PC-9 (cell line): ENCODE results near the gene TMEM131L. TPM values are rescaled to one million over a fixed set of nuclear protein-coding genes. Genes with fewer than 3 reads are reported as not detected.

Source experiments
- BruUV-seq: library from RNA; stranded (reverse); fragments of 400-500 nt; replicated peaks from 2 replicates; lab custom pipeline; 2021; lab: Mats Ljungman, UMichigan
- CTCF ChIA-PET: fragments of 300-600 bp; sonication (Branson Sonifier 250); formaldehyde crosslinking; loops from one replicate; lab custom pipeline; 2022; ENCODE audit warnings: antibody characterized with exemption; lab: Charles Lee
- POLR2A ChIA-PET: fragments of 300-600 bp; sonication (Branson Sonifier 250); formaldehyde crosslinking; loops from one replicate; lab custom pipeline; 2022; ENCODE audit warnings: antibody characterized with exemption; ENCODE audit not compliant: unreplicated experiment; lab: Charles Lee
- DNase-seq, 2 experiments: peaks; one replicate each; pipeline versions ENCODE4 v3.0.0 to v3.0.0-alpha.2; 2015 to 2022; ENCODE audit warnings: mixed read lengths in 1 of 2
- H2AFZ ChIP-seq: fragments of 200-600 bp; sonication (generic); 2 replicates; pipeline ENCODE4 v1.8.1; 2017; ENCODE audit warnings: antibody characterized with exemption
- H3F3A ChIP-seq: fragments of 200-600 bp; sonication (generic); 2 replicates; pipeline ENCODE4 v1.8.1; 2017; ENCODE audit warnings: antibody characterized with exemption, mild to moderate bottlenecking, low read depth; ENCODE audit not compliant: insufficient read depth
- H3K27ac ChIP-seq: fragments of 200-600 bp; sonication (generic); 2 replicates; pipeline ENCODE4 v1.6.1; 2016; ENCODE audit warnings: mixed run types
- H3K27me3 ChIP-seq: fragments of 200-600 bp; sonication (generic); 2 replicates; pipeline ENCODE4 v1.6.1; 2016; ENCODE audit warnings: low read depth, mixed run types; ENCODE audit not compliant: insufficient read depth
- H3K36me3 ChIP-seq: fragments of 200-600 bp; sonication (generic); 2 replicates; pipeline ENCODE4 v1.6.1; 2016; ENCODE audit warnings: low read depth, mixed run types
- H3K4me1 ChIP-seq: fragments of 200-600 bp; sonication (generic); replicated peaks from 2 replicates; pipeline ENCODE4 v1.6.1; 2016; ENCODE audit warnings: mixed run types; ENCODE audit not compliant: insufficient read depth
- H3K4me2 ChIP-seq: fragments of 200-600 bp; sonication (generic); 2 replicates; pipeline ENCODE4 v1.6.1; 2017; ENCODE audit warnings: mixed run types
- H3K4me3 ChIP-seq: fragments of 200-600 bp; sonication (generic); 2 replicates; pipeline ENCODE4 v1.6.1; 2016; ENCODE audit warnings: mixed run types
- H3K79me2 ChIP-seq: fragments of 200-600 bp; sonication (generic); 2 replicates; pipeline ENCODE4 v1.6.1; 2017; ENCODE audit warnings: low read depth, mixed run types
- H3K9me2 ChIP-seq: fragments of 200-600 bp; sonication (generic); 2 replicates; pipeline ENCODE4 v1.8.1; 2017; ENCODE audit warnings: mild to moderate bottlenecking; ENCODE audit not compliant: insufficient read depth
- H3K9me3 ChIP-seq: fragments of 200-600 bp; sonication (generic); 2 replicates; pipeline ENCODE4 v1.8.1; 2016; ENCODE audit warnings: low read depth; ENCODE audit not compliant: insufficient read depth
- H4K20me1 ChIP-seq: fragments of 200-600 bp; sonication (generic); 2 replicates; pipeline ENCODE4 v1.8.1; 2017; ENCODE audit not compliant: insufficient read depth
- EZH2 ChIP-seq: fragments of 200-600 bp; sonication (generic); IDR thresholded peaks from 2 replicates; pipeline ENCODE4 v1.8.0; 2017; ENCODE audit warnings: antibody characterized with exemption, low read depth
- intact Hi-C: fragments of 100-400 bp; cut with micrococcal nuclease; formaldehyde crosslinking; loops from one replicate; pipeline ENCODE4 v1.10.0; 2022; ENCODE audit not compliant: unreplicated experiment
- total RNA-seq: library from RNA; stranded (reverse); gene quantifications from 2 replicates; pipeline ENCODE4 v1.2.3, GENCODE V29; 2021
- TF ChIP-seq, protein P1 (sequence below): fragments of 200-600 bp; sonication (generic); conservative IDR thresholded peaks from 2 replicates; pipeline ENCODE4 v1.6.1; 2017; ENCODE audit warnings: mixed run types, antibody characterized with exemption, mild to moderate bottlenecking, moderate library complexity

Gene TMEM131L
- total RNA-seq, 1 experiment from 2014 or later: 3.8 TPM

DNA sequence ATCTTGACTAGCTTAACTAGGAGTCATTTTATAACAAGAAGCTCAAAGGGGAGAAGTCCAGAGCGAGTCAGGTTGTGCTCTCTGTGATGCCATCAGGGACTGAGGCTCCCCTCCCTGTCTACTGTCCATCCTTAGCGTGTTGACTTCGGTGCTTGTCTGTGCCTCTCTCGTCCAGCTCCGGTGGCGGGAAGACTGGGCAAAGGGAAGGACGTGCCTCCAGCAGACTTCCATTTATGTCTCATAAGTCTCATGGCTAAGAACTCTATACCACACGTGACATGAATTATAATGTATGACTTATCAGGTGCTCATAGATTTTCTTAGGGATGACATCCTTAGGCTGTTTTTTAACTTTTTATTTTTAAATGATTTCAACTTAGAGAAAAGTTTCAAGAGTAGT lies 125.3 kb downstream of the TMEM131L start:
- Histone ChIP-seq H3K4me3 (no peak overlapping the region), H3K4me1 (no peaks in the 10 kb centered on the region), H3K27ac (no peak overlapping the region), H3K79me2 (no peaks in the 10 kb centered on the region), H3K9me3 (no peaks in the 10 kb centered on the region), H2AFZ (no peak overlapping the region), H3K27me3 (no peaks in the 10 kb centered on the region), H3K9me2 (no peaks in the 10 kb centered on the region), H3F3A (no peaks in the 10 kb centered on the region), H3K4me2 (no peak overlapping the region), H3K36me3 (no peaks in the 10 kb centered on the region), H4K20me1 (no peaks in the 10 kb centered on the region)
- TF ChIP-seq, protein P1, sequence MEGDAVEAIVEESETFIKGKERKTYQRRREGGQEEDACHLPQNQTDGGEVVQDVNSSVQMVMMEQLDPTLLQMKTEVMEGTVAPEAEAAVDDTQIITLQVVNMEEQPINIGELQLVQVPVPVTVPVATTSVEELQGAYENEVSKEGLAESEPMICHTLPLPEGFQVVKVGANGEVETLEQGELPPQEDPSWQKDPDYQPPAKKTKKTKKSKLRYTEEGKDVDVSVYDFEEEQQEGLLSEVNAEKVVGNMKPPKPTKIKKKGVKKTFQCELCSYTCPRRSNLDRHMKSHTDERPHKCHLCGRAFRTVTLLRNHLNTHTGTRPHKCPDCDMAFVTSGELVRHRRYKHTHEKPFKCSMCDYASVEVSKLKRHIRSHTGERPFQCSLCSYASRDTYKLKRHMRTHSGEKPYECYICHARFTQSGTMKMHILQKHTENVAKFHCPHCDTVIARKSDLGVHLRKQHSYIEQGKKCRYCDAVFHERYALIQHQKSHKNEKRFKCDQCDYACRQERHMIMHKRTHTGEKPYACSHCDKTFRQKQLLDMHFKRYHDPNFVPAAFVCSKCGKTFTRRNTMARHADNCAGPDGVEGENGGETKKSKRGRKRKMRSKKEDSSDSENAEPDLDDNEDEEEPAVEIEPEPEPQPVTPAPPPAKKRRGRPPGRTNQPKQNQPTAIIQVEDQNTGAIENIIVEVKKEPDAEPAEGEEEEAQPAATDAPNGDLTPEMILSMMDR: no peak
- no peak for TF ChIP-seq EZH2
- DNase-seq: no peak
- CTCF ChIA-PET: interaction anchor here (0.5 kb wide), 1 partner anchor 1004 kb away, joined by 5 read pairs; no protein-coding TSS in a partner anchor
- POLR2A ChIA-PET: no interaction called here
- BruUV-seq: no TSS peak
- intact Hi-C loops: no loop called here

DNA sequence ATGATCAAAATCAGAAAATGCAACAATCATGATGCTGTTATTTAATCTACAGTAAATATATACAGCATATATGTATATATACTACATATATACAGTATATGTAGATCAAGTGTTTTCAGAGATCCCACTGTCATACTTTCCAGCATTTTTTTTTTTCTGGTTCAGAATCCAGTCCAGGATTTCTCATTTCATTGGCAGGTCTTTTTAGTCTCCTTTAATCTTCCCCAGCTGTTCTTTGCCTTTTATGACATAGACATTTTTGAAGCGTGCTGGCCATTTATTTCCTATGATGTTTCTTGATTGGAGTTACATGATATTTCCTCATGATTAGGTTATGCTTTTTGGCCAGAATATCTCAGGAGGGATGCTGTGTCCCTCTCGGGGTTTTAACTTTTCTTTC lies 125.9 kb downstream of the TMEM131L start:
- no peaks in the 10 kb centered on the region for H3K4me1 ChIP-seq
- no peak for DNase-seq
- no peaks in the 10 kb centered on the region for H3K9me3 ChIP-seq
- H3K36me3 ChIP-seq: no peaks in the 10 kb centered on the region
- no peak overlapping the region for H2AFZ ChIP-seq
- ChIA-PET CTCF (no interaction called here), POLR2A (no interaction called here)
- H3K27me3 ChIP-seq: no peaks in the 10 kb centered on the region
- no peak overlapping the region for H3K4me2 ChIP-seq
- no peaks in the 10 kb centered on the region for H3F3A ChIP-seq
- H4K20me1 ChIP-seq: no peaks in the 10 kb centered on the region
- H3K79me2 ChIP-seq: no peaks in the 10 kb centered on the region
- no peak overlapping the region for H3K27ac ChIP-seq
- BruUV-seq: no TSS peak
- intact Hi-C loops: no loop called here
- no peak for TF ChIP-seq EZH2
- TF ChIP-seq, protein P1: no peak
- no peaks in the 10 kb centered on the region for H3K9me2 ChIP-seq
- no peak overlapping the region for H3K4me3 ChIP-seq

DNA sequence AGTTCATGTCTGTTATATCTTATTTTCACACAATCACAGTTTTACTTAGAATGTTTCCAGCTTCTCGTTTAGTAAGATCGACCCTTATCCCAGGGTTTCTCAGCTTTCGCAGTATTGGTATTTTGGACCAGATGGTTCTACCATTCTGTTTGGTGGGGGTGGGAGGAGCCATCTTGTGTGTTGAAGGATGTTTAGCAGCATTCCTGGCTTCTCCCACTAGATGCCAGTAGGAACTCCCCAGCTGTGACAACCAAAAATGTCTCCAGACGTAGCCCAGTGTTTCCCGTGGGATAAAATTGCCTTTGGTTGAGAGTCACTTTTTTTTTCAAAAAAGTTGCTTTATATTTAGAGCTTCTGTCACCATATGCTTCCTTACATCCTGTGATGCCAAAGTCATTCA lies 127.0 kb downstream of the TMEM131L start:
- ChIA-PET POLR2A (no interaction called here), CTCF (no interaction called here)
- BruUV-seq: no TSS peak

More for the DNA sequence above, 127.0 kb downstream of the TMEM131L start:
- TF ChIP-seq EZH2: no peak
- TF ChIP-seq, protein P1: no peak
- Histone ChIP-seq H3K27me3 (no peaks in the 10 kb centered on the region), H3F3A (no peaks in the 10 kb centered on the region), H3K36me3 (no peaks in the 10 kb centered on the region), H3K27ac (no peak overlapping the region), H4K20me1 (no peaks in the 10 kb centered on the region), H2AFZ (no peak overlapping the region), H3K4me3 (no peak overlapping the region), H3K9me2 (no peaks in the 10 kb centered on the region), H3K4me1 (no peaks in the 10 kb centered on the region), H3K4me2 (no peak overlapping the region), H3K9me3 (no peaks in the 10 kb centered on the region), H3K79me2 (no peaks in the 10 kb centered on the region)
- DNase-seq: no peak
- intact Hi-C loops: no loop called here
